Spleen (tissue), 11 donors: ENCODE results near the gene GLIS1. TPM values are rescaled to one million over a fixed set of nuclear protein-coding genes. Genes with fewer than 3 reads are reported as not detected.

Experiments
- DNase-seq: peaks from one replicate; pipeline ENCODE4 v3.0.0-alpha.2; 2020
- H3K27ac ChIP-seq, 8 donors: fragments of 200-600 bp; sonication (generic) in 7 of 8; 1 replicate in 4 of 8; 2 replicates in 4 of 8; pipeline versions ENCODE4 v1.5.0 to v1.8.0; 2016 to 2021; ENCODE audit warnings: inconsistent platforms in 4 of 8, mild to moderate bottlenecking in 4 of 8, moderate library complexity in 1 of 8
- H3K27me3 ChIP-seq, 7 donors: fragments of 200-600 bp; sonication (generic) in 6 of 7; replicated peaks in 1 of 7; 1 replicate in 4 of 7; 2 replicates in 3 of 7; pipeline versions ENCODE4 v1.5.0 to v1.8.0; 2016 to 2021; ENCODE audit warnings: inconsistent platforms in 3 of 7, mild to moderate bottlenecking in 1 of 7
- H3K36me3 ChIP-seq, 6 donors: fragments of 200-600 bp; sonication (generic) in 5 of 6; 1 replicate in 4 of 6; 2 replicates in 2 of 6; pipeline versions ENCODE4 v1.5.0 to v1.8.0; 2016 to 2021; ENCODE audit warnings: inconsistent platforms in 2 of 6
- H3K4me1 ChIP-seq, 6 donors: fragments of 200-600 bp; sonication (generic) in 5 of 6; 1 replicate in 3 of 6; 2 replicates in 3 of 6; pipeline versions ENCODE4 v1.5.0 to v1.8.0; 2016 to 2021; ENCODE audit warnings: inconsistent platforms in 3 of 6
- H3K4me3 ChIP-seq, 8 donors: fragments of 200-600 bp; sonication (generic) in 7 of 8; 1 replicate in 4 of 8; 2 replicates in 4 of 8; pipeline versions ENCODE4 v1.5.0 to v1.8.0; 2016 to 2021; ENCODE audit warnings: inconsistent platforms in 4 of 8, mild to moderate bottlenecking in 4 of 8, moderate library complexity in 2 of 8
- H3K9me3 ChIP-seq, 8 donors: fragments of 200-600 bp; sonication (generic) in 7 of 8; 1 replicate in 4 of 8; 2 replicates in 4 of 8; pipeline versions ENCODE4 v1.5.0 to v1.8.0; 2016 to 2021; ENCODE audit warnings: inconsistent platforms in 4 of 8
- POLR2A ChIP-seq, 3 donors: fragments of 450-650 bp; IDR thresholded peaks; one replicate each; pipeline ENCODE4 v1.5.1; 2017; ENCODE audit warnings: antibody characterized with exemption in 3 of 3, mild to moderate bottlenecking in 1 of 3
- POLR2AphosphoS5 ChIP-seq, 3 donors: sonication (generic); formaldehyde crosslinking; IDR thresholded peaks; one replicate each; pipeline ENCODE4 v1.5.1; 2017; ENCODE audit warnings: antibody characterized with exemption in 3 of 3
- WGBS, 5 donors: extraction: QIAGEN DNeasy Blood & Tissue Kit in 3 of 5; methylation state at CpG; one replicate each; pipeline versions ENCODE4 v1.1.5 to v1.1.7; 2013 to 2018; 5-methylcytosine and 5-hydroxymethylcytosine counted together
- intact Hi-C: fragments of 100-400 bp; cut with DNase I; formaldehyde crosslinking; loops from one replicate; pipeline ENCODE4 v1.15.0; 2023; ENCODE audit warnings: low total_unique reads
- polyA plus RNA-seq, 3 donors: library from polyadenylated mRNA; stranded (reverse); fragments of 200-250 nt; gene quantifications; one replicate each; pipeline ENCODE4 v1.2.1, GENCODE V29; 2013
- total RNA-seq, 7 donors: library from RNA; depleted of rRNA in 3 of 7; stranded (reverse); fragments of >200 nt in 3 of 7; fragmentation: NEBNext Ultra II Directional in 4 of 7; extraction: Animal tissue kit (Norgen Biotek cat#: 25700) in 4 of 7; gene quantifications; one replicate each; pipeline versions ENCODE4 v1.1.0 to v1.2.1, GENCODE V29; 2016 to 2021
- TF ChIP-seq, protein P1 (sequence below), 11 experiments: fragments of 200-600 bp in 7 of 11; fragments of 450-650 bp in 4 of 11; sonication (generic) in 4 of 11; IDR thresholded peaks in 8 of 11; conservative IDR thresholded peaks in 3 of 11; 1 replicate in 7 of 11; 2 replicates in 4 of 11; pipeline versions ENCODE4 v1.4.0 to v1.8.0; 2016 to 2021; ENCODE audit warnings: antibody characterized with exemption in 11 of 11, inconsistent platforms in 4 of 11, mild to moderate bottlenecking in 1 of 11
- donor health status: healthy with polysubstance abuse.
- donor health status: DM: no; HTN: no; CAD: no; lungs with moderate emphysema.
- donor health status: DM: no; HTN: no; CAD: no.
- donor health status: Bipolar disorder and iron deficiency.
- donor health status: healthy.
- donor health status: DM: no; HTN: no; CAD: no.
- donor health status: DM: yes; HTN: yes; CAD: no.

GLIS1 gene
- total and polyA plus RNA-seq, 10 donors: 0.04 to 0.39 (median 0.26) TPM; not detected in 5

DNA sequence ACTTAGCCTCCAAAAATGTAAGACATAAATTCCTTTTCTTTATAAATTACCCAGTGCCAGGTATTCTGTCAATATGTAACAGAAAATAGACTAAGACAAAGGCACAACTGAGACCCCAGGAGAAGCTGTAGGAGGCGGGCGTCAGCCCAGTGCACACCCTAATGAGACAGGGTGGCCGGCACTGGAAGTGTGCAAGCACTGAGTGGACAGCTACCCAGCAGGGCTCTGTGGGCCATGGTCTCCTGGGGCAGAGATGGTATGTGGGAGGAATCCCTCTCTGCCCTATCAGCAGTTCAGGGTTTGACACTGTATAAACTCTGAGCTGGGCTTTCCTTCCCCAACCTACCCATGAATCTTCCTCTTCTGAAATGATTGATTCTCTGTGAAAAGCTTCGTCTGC, 139.5 kb downstream of the GLIS1 start:
- H3K9me3 ChIP-seq: no peaks in the 10 kb centered on the region
- no peaks in the 10 kb centered on the region for H3K4me1 ChIP-seq
- WGBS, 5 donors: 84 to 93% (median 91%) methylated on average over 4 of the region's 4 CpGs
- H3K27ac ChIP-seq: peak overlapping the region in 1 of 8 donors; percentile 30
- no peaks in the 10 kb centered on the region for H3K27me3 ChIP-seq
- TF ChIP-seq POLR2AphosphoS5 (IDR thresholded peaks at IDR 0.05) (no peak), POLR2A (IDR thresholded peaks at IDR 0.05) (no peak)
- TF ChIP-seq, protein P1, sequence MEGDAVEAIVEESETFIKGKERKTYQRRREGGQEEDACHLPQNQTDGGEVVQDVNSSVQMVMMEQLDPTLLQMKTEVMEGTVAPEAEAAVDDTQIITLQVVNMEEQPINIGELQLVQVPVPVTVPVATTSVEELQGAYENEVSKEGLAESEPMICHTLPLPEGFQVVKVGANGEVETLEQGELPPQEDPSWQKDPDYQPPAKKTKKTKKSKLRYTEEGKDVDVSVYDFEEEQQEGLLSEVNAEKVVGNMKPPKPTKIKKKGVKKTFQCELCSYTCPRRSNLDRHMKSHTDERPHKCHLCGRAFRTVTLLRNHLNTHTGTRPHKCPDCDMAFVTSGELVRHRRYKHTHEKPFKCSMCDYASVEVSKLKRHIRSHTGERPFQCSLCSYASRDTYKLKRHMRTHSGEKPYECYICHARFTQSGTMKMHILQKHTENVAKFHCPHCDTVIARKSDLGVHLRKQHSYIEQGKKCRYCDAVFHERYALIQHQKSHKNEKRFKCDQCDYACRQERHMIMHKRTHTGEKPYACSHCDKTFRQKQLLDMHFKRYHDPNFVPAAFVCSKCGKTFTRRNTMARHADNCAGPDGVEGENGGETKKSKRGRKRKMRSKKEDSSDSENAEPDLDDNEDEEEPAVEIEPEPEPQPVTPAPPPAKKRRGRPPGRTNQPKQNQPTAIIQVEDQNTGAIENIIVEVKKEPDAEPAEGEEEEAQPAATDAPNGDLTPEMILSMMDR (IDR thresholded peaks at IDR 0.05 in 8 of 11, conservative IDR thresholded peaks at IDR 0.05 in 3 of 11): no peak
- H3K36me3 ChIP-seq: no peaks in the 10 kb centered on the region
- intact Hi-C loops: no loop called here
- DNase-seq: peak; percentile 57
- no peak overlapping the region for H3K4me3 ChIP-seq

DNA sequence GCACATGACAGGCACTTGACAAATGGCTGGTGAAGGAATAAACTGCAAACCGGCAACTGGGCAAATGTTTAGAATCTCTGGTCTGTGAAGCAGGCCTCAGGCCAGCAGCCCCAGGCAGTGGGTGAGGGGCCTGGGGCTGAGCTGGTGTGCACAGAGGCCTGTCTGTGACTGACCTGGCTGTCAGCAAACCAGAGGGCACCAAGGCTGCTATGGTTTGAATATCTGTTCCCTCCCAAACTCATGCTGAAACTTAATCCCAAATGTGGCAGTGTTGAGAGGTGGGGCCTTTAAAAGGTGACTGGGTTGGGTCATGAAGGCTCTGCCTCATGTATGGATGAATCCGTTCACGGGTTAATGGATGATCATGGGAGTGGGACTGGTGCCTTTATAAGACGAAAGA, 140.0 kb downstream of the GLIS1 start:
- peak; percentile 52 for DNase-seq
- 90 to 98% (median 90%) methylated on average over 4 of the region's 4 CpGs for WGBS, 5 donors
- intact Hi-C loops: no loop called here
- Histone ChIP-seq H3K9me3 (no peaks in the 10 kb centered on the region), H3K27me3 (peaks cover 0 to 1% (median 0%) of the 10 kb centered on the region in 7 donors), H3K27ac (no peak overlapping the region), H3K4me3 (no peak overlapping the region), H3K36me3 (no peaks in the 10 kb centered on the region), H3K4me1 (no peaks in the 10 kb centered on the region)
- TF ChIP-seq POLR2AphosphoS5 (IDR thresholded peaks at IDR 0.05) (no peak), POLR2A (IDR thresholded peaks at IDR 0.05) (no peak)
- TF ChIP-seq, protein P1 (IDR thresholded peaks at IDR 0.05 in 8 of 11, conservative IDR thresholded peaks at IDR 0.05 in 3 of 11): no peak

DNA sequence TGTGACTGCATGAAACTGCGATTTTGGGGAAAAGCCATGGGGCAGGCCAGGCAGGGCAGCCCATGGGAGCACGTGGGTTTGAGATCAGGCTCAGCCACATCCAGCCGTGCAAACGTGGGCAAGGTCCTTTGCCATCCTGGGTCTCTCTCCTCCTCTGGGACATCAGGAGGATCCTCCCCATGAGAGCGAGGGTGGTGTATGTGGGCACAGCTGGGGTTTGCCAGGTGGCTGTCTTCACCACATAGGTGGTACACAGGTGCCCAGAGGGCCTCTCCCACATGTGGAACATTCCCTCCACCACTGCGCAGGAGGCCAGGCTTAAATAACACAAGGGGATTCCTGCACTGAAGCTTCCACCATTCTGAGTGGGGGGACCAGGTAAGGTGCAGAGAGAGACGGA, 143.1 kb downstream of the GLIS1 start:
- peak; percentile 30 for DNase-seq
- Histone ChIP-seq H3K9me3 (no peaks in the 10 kb centered on the region), H3K36me3 (no peaks in the 10 kb centered on the region), H3K4me1 (no peaks in the 10 kb centered on the region), H3K27ac (no peak overlapping the region), H3K4me3 (no peak overlapping the region), H3K27me3 (peaks cover 0 to 5% (median 0%) of the 10 kb centered on the region in 7 donors)
- intact Hi-C loops: no loop called here
- 85 to 95% (median 88%) methylated on average over 5 to 7 of the region's 7 CpGs for WGBS, 5 donors
- TF ChIP-seq POLR2A (IDR thresholded peaks at IDR 0.05) (no peak), POLR2AphosphoS5 (IDR thresholded peaks at IDR 0.05) (no peak)
- TF ChIP-seq, protein P1 (IDR thresholded peaks at IDR 0.05 in 8 of 11, conservative IDR thresholded peaks at IDR 0.05 in 3 of 11): no peak

DNA sequence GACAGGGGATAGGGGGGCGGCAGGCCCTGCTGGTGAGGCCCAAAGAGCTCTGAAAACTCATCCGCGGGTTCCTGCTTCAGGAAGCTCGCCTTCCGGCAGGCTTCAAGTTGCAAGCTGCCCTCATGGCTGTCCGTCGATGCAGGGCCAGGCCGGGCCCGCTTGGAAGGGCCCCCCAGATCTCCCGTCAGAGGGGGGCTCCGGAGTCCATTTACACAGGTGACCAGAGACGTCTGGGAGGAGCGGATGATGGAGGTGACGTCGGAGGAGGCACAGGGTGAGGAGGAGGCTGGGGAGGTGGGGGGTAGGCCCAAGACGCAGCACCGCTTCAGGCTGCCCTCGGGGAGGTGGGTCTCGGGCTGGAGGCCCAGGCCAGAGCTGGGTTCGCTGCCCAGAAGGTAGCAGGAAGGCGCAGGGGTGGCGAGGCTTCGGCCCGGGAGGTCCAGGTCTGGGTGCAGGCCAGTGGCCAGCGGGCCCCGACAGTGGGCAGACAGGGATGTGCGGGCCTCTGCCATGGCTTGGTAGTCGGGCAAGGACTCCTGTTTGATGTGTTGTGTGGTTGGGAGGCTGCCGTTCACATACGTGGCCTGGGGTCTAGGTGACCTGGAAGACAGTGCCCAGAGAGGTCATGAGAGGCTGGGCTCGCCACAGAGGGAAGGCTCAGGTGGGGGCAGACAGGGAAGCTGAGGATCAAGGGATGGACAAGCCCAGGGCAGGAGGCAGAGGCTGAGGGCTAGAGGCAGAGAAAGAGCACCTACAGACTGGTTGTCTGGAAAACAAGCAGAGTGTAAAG, 144.4 kb downstream of the GLIS1 start:
- intact Hi-C loops: no loop called here
- 87 to 94% (median 91%) methylated on average over 29 to 31 of the region's 31 CpGs for WGBS, 5 donors
- DNase-seq: peak; percentile 72
- Histone ChIP-seq H3K27me3 (peaks cover 0 to 5% (median 0%) of the 10 kb centered on the region in 7 donors), H3K36me3 (no peaks in the 10 kb centered on the region), H3K4me1 (no peaks in the 10 kb centered on the region), H3K27ac (no peak overlapping the region), H3K4me3 (no peak overlapping the region), H3K9me3 (no peaks in the 10 kb centered on the region)
- no peak for TF ChIP-seq POLR2AphosphoS5 (IDR thresholded peaks at IDR 0.05)
- TF ChIP-seq POLR2A (IDR thresholded peaks at IDR 0.05): no peak
- TF ChIP-seq, protein P1 (IDR thresholded peaks at IDR 0.05 in 8 of 11, conservative IDR thresholded peaks at IDR 0.05 in 3 of 11): no peak
